Stimulated activated CD4-positive, alpha-beta T cell treated with anti-CD3 and anti-CD28 coated beads, Interleukin-15, amount 100 ng/mL, for 48 hours (primary cell): ENCODE results near the gene ASTN1.

Source experiments
- DNase-seq, 2 donors: peaks; one replicate each; pipeline ENCODE4 v3.0.0-alpha.2; 2020; ENCODE audit warnings: low read depth in 2 of 2

The ASTN1 gene

GRCh38 chr1:177163844-177164379, 600 bp downstream of the ASTN1 start:
- DNase-seq, result no peak

GRCh38 chr1:177162243-177162642, 2.3 kb downstream of the ASTN1 start:
- no peak for DNase-seq

- no peak for DNase-seq
Measured at GRCh38 chr1:177146499-177146898, 18.0 kb downstream of the ASTN1 start.

- no peak for DNase-seq
Measured at GRCh38 chr1:177145106-177146070, 19.1 kb downstream of the ASTN1 start.

GRCh38 chr1:177142791-177143271, 21.7 kb downstream of the ASTN1 start:
- no peak for DNase-seq

- DNase-seq, result no peak
Measured at GRCh38 chr1:177142010-177142409, 22.5 kb downstream of the ASTN1 start.

GRCh38 chr1:177138347-177138746, 26.2 kb downstream of the ASTN1 start:
- DNase-seq, result no peak

- DNase-seq, result no peak
Measured at GRCh38 chr1:177137814-177138213, 26.7 kb downstream of the ASTN1 start.

- DNase-seq, result no peak
Measured at GRCh38 chr1:177135250-177135649, 29.3 kb downstream of the ASTN1 start.

- no peak for DNase-seq
Measured at GRCh38 chr1:177133977-177134538, 30.5 kb downstream of the ASTN1 start.

GRCh38 chr1:177132141-177132540, 32.4 kb downstream of the ASTN1 start:
- no peak for DNase-seq

- DNase-seq, result no peak
Measured at GRCh38 chr1:177131723-177132122, 32.8 kb downstream of the ASTN1 start.

- no peak for DNase-seq
Measured at GRCh38 chr1:177130451-177130945, 34.0 kb downstream of the ASTN1 start.

- no peak for DNase-seq
Measured at GRCh38 chr1:177128665-177129281, 35.7 kb downstream of the ASTN1 start.

- DNase-seq, result no peak
Measured at GRCh38 chr1:177126267-177126666, 38.2 kb downstream of the ASTN1 start.

- no peak for DNase-seq
Measured at GRCh38 chr1:177124577-177125278, 39.8 kb downstream of the ASTN1 start.

- DNase-seq, result no peak
Measured at GRCh38 chr1:177122461-177123251, 41.9 kb downstream of the ASTN1 start.

- DNase-seq, result no peak
Measured at GRCh38 chr1:177119311-177119710, 45.2 kb downstream of the ASTN1 start.

- no peak for DNase-seq
Measured at GRCh38 chr1:177118901-177119300, 45.6 kb downstream of the ASTN1 start.

- DNase-seq, result no peak
Measured at GRCh38 chr1:177116941-177117340, 47.6 kb downstream of the ASTN1 start.
